ENCODE data around the gene VAV2. TPM values are rescaled to one million over a fixed set of nuclear protein-coding genes. Genes with fewer than 3 reads are reported as not detected.

The VAV2 gene
- total and polyA plus RNA-seq, 4 donors, result 4.9 to 26.4 (median 17.0) TPM

GRCh38 chr9:133982971-133983720, 9.0 kb downstream of the VAV2 start:
- no peak overlapping the region for H3K9ac ChIP-seq (ENCODE audit: low read depth in 1 of 2, low read length in 2 of 2)
- no peak overlapping the region for H3K4me3 ChIP-seq (ENCODE audit: low read depth in 1 of 3, low read length in 3 of 3)
- peaks cover 17 to 48% (median 36%) of the 10 kb centered on the region in 4 donors for H3K4me1 ChIP-seq (ENCODE audit: control insufficient read depth in 4 of 4, insufficient read depth in 4 of 4, low read length in 3 of 4)
- no peak for TF ChIP-seq JUND (IDR thresholded peaks at IDR 0.05)
- TF ChIP-seq NR2F2 (IDR thresholded peaks at IDR 0.05), result no peak
- no peak for TF ChIP-seq RXRA (IDR thresholded peaks at IDR 0.05)
- no peak for TF ChIP-seq MAX (IDR thresholded peaks at IDR 0.05)
- no peak for TF ChIP-seq YY1 (IDR thresholded peaks at IDR 0.05)
- TF ChIP-seq FOXA2 (IDR thresholded peaks at IDR 0.05), result no peak
- no peak for TF ChIP-seq REST (IDR thresholded peaks at IDR 0.05)
- H3K27me3 ChIP-seq (ENCODE audit: control insufficient read depth in 4 of 4, insufficient read depth in 4 of 4, low read length in 3 of 4), result no peaks in the 10 kb centered on the region
- H3K27ac ChIP-seq (ENCODE audit: low read depth in 1 of 2, low read length in 2 of 2), result no peak overlapping the region
- H3K9me3 ChIP-seq (ENCODE audit: control insufficient read depth in 4 of 4, low read length in 3 of 4), result no peaks in the 10 kb centered on the region
- peaks cover 0 to 3% (median under 1%) of the 10 kb centered on the region in 4 donors for H3K36me3 ChIP-seq (ENCODE audit: control insufficient read depth in 4 of 4, insufficient read depth in 3 of 4, low read depth in 1 of 4, low read length in 3 of 4)
- WGBS, result 91% methylated on average over 25 of the region's 25 CpGs
- DNase-seq (ENCODE audit: low spot score), result no peak

GRCh38 chr9:133981958-133982681, 10.0 kb downstream of the VAV2 start:
- no peaks in the 10 kb centered on the region for H3K9me3 ChIP-seq (ENCODE audit: control insufficient read depth in 4 of 4, low read length in 3 of 4)
- no peak overlapping the region for H3K27ac ChIP-seq (ENCODE audit: low read depth in 1 of 2, low read length in 2 of 2)
- DNase-seq (ENCODE audit: low spot score), result no peak
- H3K36me3 ChIP-seq (ENCODE audit: control insufficient read depth in 4 of 4, insufficient read depth in 3 of 4, low read depth in 1 of 4, low read length in 3 of 4), result peaks cover 0 to 3% (median under 1%) of the 10 kb centered on the region in 4 donors
- no peak overlapping the region for H3K4me3 ChIP-seq (ENCODE audit: low read depth in 1 of 3, low read length in 3 of 3)
- TF ChIP-seq REST (IDR thresholded peaks at IDR 0.05) (no peak), RXRA (IDR thresholded peaks at IDR 0.05) (no peak)
- peaks cover 26 to 54% (median 45%) of the 10 kb centered on the region in 4 donors for H3K4me1 ChIP-seq (ENCODE audit: control insufficient read depth in 4 of 4, insufficient read depth in 4 of 4, low read length in 3 of 4)
- 93% methylated on average over 28 of the region's 28 CpGs for WGBS
- H3K9ac ChIP-seq (ENCODE audit: low read depth in 1 of 2, low read length in 2 of 2), result no peak overlapping the region
- H3K27me3 ChIP-seq (ENCODE audit: control insufficient read depth in 4 of 4, insufficient read depth in 4 of 4, low read length in 3 of 4), result no peaks in the 10 kb centered on the region
